ENCODE data around the gene RILPL1.

DNA sequence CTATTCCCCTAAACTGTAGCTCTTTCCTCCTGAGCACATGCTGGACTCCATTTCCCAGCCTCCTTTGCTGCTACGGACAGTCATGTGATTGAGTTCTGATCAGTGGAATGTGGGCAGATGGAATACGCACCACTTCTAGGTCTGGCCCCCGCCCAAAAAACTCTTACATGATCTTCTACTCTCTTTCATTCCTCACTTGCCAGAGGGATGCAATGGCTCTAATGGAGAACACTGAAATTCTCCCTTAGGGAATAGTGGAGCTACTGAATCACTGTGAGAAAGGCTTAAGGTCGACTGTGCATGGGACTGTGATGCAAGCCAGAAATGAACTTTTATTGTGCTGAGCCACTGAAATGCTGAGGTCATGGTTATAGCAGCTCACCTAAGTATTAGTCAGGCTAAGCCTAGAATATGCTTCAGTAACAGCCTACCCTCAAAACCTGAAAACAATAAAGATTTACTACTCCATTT is 37.9 kb upstream of the RILPL1 start:
- no peak for TF ChIP-seq ZNF274 (IDR thresholded peaks at IDR 0.05; ENCODE audit: low read depth, low read length)
- no peak for TF ChIP-seq YY1 (IDR thresholded peaks at IDR 0.05; ENCODE audit: insufficient read depth, insufficient read length)
